Erythroblast (primary cell): ENCODE data around the gene MST1.

Source experiments
- GATA1 ChIP-seq: IDR thresholded peaks from 2 replicates; pipeline ENCODE4 v1.6.1; 2011; ENCODE audit warnings: low read depth, mild to moderate bottlenecking, control low read depth, low read length, moderate library complexity
- POLR2A ChIP-seq: IDR thresholded peaks from 2 replicates; pipeline ENCODE4 v1.6.1; 2011; ENCODE audit warnings: mild to moderate bottlenecking, low read length

DNA sequence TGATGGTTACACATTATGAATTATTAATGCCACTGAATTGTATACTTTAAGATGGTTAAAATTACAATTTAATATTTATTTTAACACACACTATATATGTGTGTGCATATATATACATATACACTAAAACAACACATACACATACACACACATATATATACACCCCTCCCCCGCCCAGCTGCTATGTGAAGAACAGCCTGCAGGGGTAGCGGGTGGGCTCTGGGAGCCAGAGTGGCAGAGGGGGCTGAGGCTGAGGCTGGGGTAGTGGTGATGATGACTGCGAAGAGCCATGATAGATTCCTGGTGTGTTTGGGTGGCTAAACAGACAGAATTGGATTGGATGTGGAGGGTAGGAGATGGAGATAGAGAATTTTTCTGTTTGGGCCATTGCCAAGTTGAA, 54.5 kb downstream of the MST1 start:
- TF ChIP-seq POLR2A, result no peak
- TF ChIP-seq GATA1, result no peak
